K562 (cell line): Measurements from ENCODE around the gene PANK2. TPM values are rescaled to one million over a fixed set of nuclear protein-coding genes. Genes with fewer than 3 reads are reported as not detected.

Experiments used
- CSDE1 ChIP-seq, 2 experiments: fragments of 450-650 bp; IDR thresholded peaks; 2 replicates each; pipeline ENCODE4 v1.6.1; 2016; ENCODE audit warnings: mild to moderate bottlenecking in 1 of 2
- FUS ChIP-seq: fragments of 200-400 bp; formaldehyde crosslinking; optimal IDR thresholded peaks from 2 replicates; pipeline ENCODE3; 2017; ENCODE audit warnings: low read depth, low read length
- MCM5 ChIP-seq: fragments of 450-650 bp; IDR thresholded peaks from 2 replicates; pipeline ENCODE4 v1.6.1; 2016; ENCODE audit warnings: low read depth
- MED1 ChIP-seq: sonication (generic); formaldehyde crosslinking; IDR thresholded peaks from 2 replicates; pipeline ENCODE4 v1.8.1; 2023; ENCODE audit warnings: missing genetic modification reagents, borderline replicate concordance
- NCOA6 ChIP-seq: fragments of 450-650 bp; IDR thresholded peaks from 2 replicates; pipeline ENCODE4 v1.6.1; 2017; ENCODE audit warnings: mild to moderate bottlenecking
- NFE2 ChIP-seq: IDR thresholded peaks from 2 replicates; pipeline ENCODE4 v1.6.1; 2014; ENCODE audit warnings: antibody characterized with exemption, low read depth
- NR1H2 ChIP-seq: sonication (generic); formaldehyde crosslinking; IDR thresholded peaks from 2 replicates; pipeline ENCODE4 v1.4.0; 2020; ENCODE audit warnings: mild to moderate bottlenecking, missing genetic modification reagents
- NR4A1 ChIP-seq, 2 experiments: fragments of 250-450 bp in 1 of 2; fragments of 450-650 bp in 1 of 2; sonication (Bioruptor Pico) in 1 of 2; IDR thresholded peaks; 2 replicates each; pipeline versions ENCODE4 v1.4.0 to v1.6.1; 2016 to 2020; ENCODE audit warnings: mild to moderate bottlenecking in 2 of 2, missing compliant biosample characterization in 1 of 2, missing genetic modification characterization in 1 of 2, moderate library complexity in 1 of 2
- POLR2AphosphoS2 ChIP-seq: IDR thresholded peaks from 2 replicates; pipeline ENCODE4 v1.6.1; 2012; ENCODE audit warnings: low read length, improper control_type of control experiment
- RB1 ChIP-seq: fragments of 450-650 bp; IDR thresholded peaks from 2 replicates; pipeline ENCODE4 v1.6.1; 2017; ENCODE audit warnings: low read depth, mild to moderate bottlenecking
- RBM22 ChIP-seq: fragments of 200-400 bp; formaldehyde crosslinking; IDR thresholded peaks from 2 replicates; pipeline ENCODE4 v1.6.1; 2018; ENCODE audit warnings: low read length, low read depth; ENCODE audit not compliant: poor library complexity, severe bottlenecking
- SAFB2 ChIP-seq: fragments of 200-400 bp; formaldehyde crosslinking; IDR thresholded peaks from 2 replicates; pipeline ENCODE4 v1.6.1; 2018; ENCODE audit warnings: borderline replicate concordance, low read length, low read depth, moderate library complexity; ENCODE audit not compliant: severe bottlenecking
- SOX6 ChIP-seq: fragments of 450-650 bp; IDR thresholded peaks from 2 replicates; pipeline ENCODE4 v1.6.1; 2014; ENCODE audit warnings: mild to moderate bottlenecking
- STAT5A ChIP-seq: IDR thresholded peaks from 2 replicates; pipeline ENCODE4 v1.6.1; 2012; ENCODE audit warnings: low read length, inconsistent platforms, borderline replicate concordance
- TAF9B ChIP-seq: fragments of 450-650 bp; IDR thresholded peaks from 2 replicates; pipeline ENCODE4 v1.6.1; 2018; ENCODE audit warnings: mild to moderate bottlenecking; ENCODE audit not compliant: partially characterized antibody
- TAL1 ChIP-seq: fragments of 450-650 bp; IDR thresholded peaks from 2 replicates; pipeline ENCODE4 v1.6.1; 2016; ENCODE audit warnings: mild to moderate bottlenecking
- TCF3 ChIP-seq: sonication (generic); formaldehyde crosslinking; IDR thresholded peaks from 2 replicates; pipeline ENCODE4 v1.4.0; 2020; ENCODE audit warnings: mild to moderate bottlenecking, missing genetic modification reagents
- TEAD2 ChIP-seq: fragments of 450-650 bp; IDR thresholded peaks from 2 replicates; pipeline ENCODE4 v1.6.1; 2016; ENCODE audit warnings: missing genetic modification characterization, control low read depth, missing compliant biosample characterization
- XRCC4 ChIP-seq: IDR thresholded peaks from one replicate; pipeline ENCODE4 v1.6.1; 2011; ENCODE audit not compliant: insufficient read depth, insufficient read length; ENCODE audit errors: extremely low read depth
- ZNF121 ChIP-seq: sonication (generic); formaldehyde crosslinking; conservative IDR thresholded peaks from 2 replicates; pipeline ENCODE4 v1.8.0; 2022; ENCODE audit warnings: missing genetic modification reagents
- ZNF165 ChIP-seq: fragments of 250-450 bp; sonication (Bioruptor Pico); IDR thresholded peaks from 2 replicates; pipeline ENCODE4 v1.4.0; 2020; ENCODE audit warnings: borderline replicate concordance
- ZNF3 ChIP-seq: fragments of 250-450 bp; sonication (Bioruptor Pico); IDR thresholded peaks from 2 replicates; pipeline ENCODE4 v1.5.0; 2021; ENCODE audit warnings: mild to moderate bottlenecking, moderate library complexity
- ZNF311 ChIP-seq: fragments of 250-450 bp; sonication (Bioruptor Pico); IDR thresholded peaks from 2 replicates; pipeline ENCODE4 v1.4.0; 2020; ENCODE audit warnings: mild to moderate bottlenecking, moderate library complexity
- ZNF551 ChIP-seq: fragments of 250-450 bp; sonication (Bioruptor Pico); IDR thresholded peaks from 2 replicates; pipeline ENCODE4 v1.5.0; 2021; ENCODE audit warnings: mild to moderate bottlenecking, moderate library complexity
- ZZZ3 ChIP-seq: fragments of 450-650 bp; IDR thresholded peaks from 2 replicates; pipeline ENCODE4 v1.6.1; 2016; ENCODE audit warnings: antibody characterized with exemption, mild to moderate bottlenecking, moderate library complexity
- polyA plus RNA-seq, 8 experiments: library from polyadenylated mRNA; depleted of rRNA in 4 of 8; stranded (reverse) in 5 of 8; unstranded in 3 of 8; fragments of >200 nt; fragmentation: Nextera tagmentation in 2 of 8; fragmentation: Illumina TruSeq in 1 of 8; extraction: Ambion mirVana in 2 of 8; extraction: Trizol in 1 of 8; gene quantifications; 2 replicates each; pipeline versions ENCODE4 v1.2.1 to v1.2.3, GENCODE V29; 2011 to 2014; ENCODE audit warnings: inconsistent platforms in 1 of 8, missing spikeins in 1 of 8
- total RNA-seq, 7 experiments: library from RNA; depleted of rRNA in 6 of 7; stranded (reverse); fragments of >200 nt in 6 of 7; fragmentation: Illumina TruSeq in 2 of 7; extraction: Trizol in 2 of 7; gene quantifications; 2 replicates each; pipeline versions ENCODE4 v1.2.1 to v1.2.3, GENCODE V29; 2011 to 2021; ENCODE audit warnings: low replicate concordance in 1 of 7
- TF ChIP-seq, protein P1 (sequence below): sonication (generic); formaldehyde crosslinking; IDR thresholded peaks from 2 replicates; pipeline ENCODE4 v1.8.0; 2023; ENCODE audit warnings: mild to moderate bottlenecking, missing genetic modification reagents
- TF ChIP-seq, protein P2 (sequence below), 2 experiments: fragments of 250-450 bp in 1 of 2; fragments of 450-650 bp in 1 of 2; sonication (Bioruptor Pico) in 1 of 2; IDR thresholded peaks; 2 replicates each; pipeline versions ENCODE4 v1.6.1 to v1.8.0; 2016 to 2021; ENCODE audit warnings: mild to moderate bottlenecking in 2 of 2, moderate library complexity in 2 of 2, missing compliant biosample characterization in 1 of 2, missing genetic modification characterization in 1 of 2

Gene PANK2
- total and polyA plus RNA-seq, 9 of the 15 experiments (the other 6 are each of a cell fraction or from before 2014, with no cell fraction given), result 14.9 to 43.5 (median 31.4) TPM

DNA sequence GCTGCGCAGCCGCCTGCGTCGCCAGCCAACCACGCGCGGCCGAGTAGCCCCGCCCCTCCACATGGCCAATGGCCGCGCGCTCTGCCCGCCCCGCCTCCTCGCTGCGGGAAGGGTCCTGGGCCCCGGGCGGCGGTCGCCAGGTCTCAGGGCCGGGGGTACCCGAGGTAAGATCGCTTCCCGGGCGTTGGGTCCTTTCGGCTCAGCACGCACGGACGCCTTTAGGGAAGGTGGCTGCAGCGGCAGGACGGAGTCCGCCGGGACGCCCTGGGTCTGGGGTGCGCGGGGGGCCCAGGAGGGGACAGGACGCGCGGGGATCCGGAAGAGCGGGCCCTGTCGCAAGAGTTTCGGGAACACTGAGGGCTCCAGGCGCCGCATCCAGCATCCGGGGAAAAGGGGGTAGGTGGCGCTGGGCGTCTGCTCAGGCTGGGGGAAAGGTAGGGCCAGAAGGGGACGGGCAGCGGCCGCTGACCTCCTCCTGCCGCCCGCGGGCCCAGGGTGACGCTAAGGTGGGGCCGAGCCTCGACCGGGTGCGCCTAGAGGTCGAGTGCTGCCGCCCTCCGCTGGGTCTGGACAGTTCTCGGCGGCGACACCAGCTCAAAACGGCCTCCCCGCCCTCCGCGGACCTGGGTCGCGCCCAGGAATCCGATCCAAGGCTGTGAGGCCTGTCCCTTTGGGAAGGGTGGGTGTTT, 42.3 kb upstream of the PANK2 start, which contains the start of gene MAVS (continued):
- TF ChIP-seq, protein P1, sequence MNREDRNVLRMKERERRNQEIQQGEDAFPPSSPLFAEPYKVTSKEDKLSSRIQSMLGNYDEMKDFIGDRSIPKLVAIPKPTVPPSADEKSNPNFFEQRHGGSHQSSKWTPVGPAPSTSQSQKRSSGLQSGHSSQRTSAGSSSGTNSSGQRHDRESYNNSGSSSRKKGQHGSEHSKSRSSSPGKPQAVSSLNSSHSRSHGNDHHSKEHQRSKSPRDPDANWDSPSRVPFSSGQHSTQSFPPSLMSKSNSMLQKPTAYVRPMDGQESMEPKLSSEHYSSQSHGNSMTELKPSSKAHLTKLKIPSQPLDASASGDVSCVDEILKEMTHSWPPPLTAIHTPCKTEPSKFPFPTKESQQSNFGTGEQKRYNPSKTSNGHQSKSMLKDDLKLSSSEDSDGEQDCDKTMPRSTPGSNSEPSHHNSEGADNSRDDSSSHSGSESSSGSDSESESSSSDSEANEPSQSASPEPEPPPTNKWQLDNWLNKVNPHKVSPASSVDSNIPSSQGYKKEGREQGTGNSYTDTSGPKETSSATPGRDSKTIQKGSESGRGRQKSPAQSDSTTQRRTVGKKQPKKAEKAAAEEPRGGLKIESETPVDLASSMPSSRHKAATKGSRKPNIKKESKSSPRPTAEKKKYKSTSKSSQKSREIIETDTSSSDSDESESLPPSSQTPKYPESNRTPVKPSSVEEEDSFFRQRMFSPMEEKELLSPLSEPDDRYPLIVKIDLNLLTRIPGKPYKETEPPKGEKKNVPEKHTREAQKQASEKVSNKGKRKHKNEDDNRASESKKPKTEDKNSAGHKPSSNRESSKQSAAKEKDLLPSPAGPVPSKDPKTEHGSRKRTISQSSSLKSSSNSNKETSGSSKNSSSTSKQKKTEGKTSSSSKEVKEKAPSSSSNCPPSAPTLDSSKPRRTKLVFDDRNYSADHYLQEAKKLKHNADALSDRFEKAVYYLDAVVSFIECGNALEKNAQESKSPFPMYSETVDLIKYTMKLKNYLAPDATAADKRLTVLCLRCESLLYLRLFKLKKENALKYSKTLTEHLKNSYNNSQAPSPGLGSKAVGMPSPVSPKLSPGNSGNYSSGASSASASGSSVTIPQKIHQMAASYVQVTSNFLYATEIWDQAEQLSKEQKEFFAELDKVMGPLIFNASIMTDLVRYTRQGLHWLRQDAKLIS (CRISPR knock-in tag), result peak; percentile 95
- TF ChIP-seq ZNF121 (CRISPR knock-in tag), result peak; percentile 25; the same call in 1 of the 2 replicates
- TF ChIP-seq TAL1, result no peak
- TF ChIP-seq FUS, result no peak
- TF ChIP-seq STAT5A, result no peak
- TF ChIP-seq ZNF165, result no peak
- no peak for TF ChIP-seq TEAD2 (tag)
- TF ChIP-seq NCOA6, result no peak
- 0 out of 2 replicates have a peak, but pooled peaks have one; percentile 9 for TF ChIP-seq TCF3 (CRISPR knock-in tag)
- TF ChIP-seq CSDE1 (IDR thresholded peaks at IDR 0.05), result no peak
- no peak for TF ChIP-seq MCM5
- TF ChIP-seq RB1, result no peak
- no peak for TF ChIP-seq MED1
- no peak for TF ChIP-seq NR4A1 (CRISPR knock-in tag; IDR thresholded peaks at IDR 0.05)
- no peak for TF ChIP-seq NR4A1 (tag; IDR thresholded peaks at IDR 0.05)
- no peak for TF ChIP-seq ZNF551 (CRISPR knock-in tag)
- TF ChIP-seq SOX6, result no peak
- 0 out of 2 replicates have a peak, but pooled peaks have one; percentile 50 for TF ChIP-seq NR1H2 (CRISPR knock-in tag)
- no peak for TF ChIP-seq NFE2
- no peak for TF ChIP-seq POLR2AphosphoS2
- TF ChIP-seq, protein P2, sequence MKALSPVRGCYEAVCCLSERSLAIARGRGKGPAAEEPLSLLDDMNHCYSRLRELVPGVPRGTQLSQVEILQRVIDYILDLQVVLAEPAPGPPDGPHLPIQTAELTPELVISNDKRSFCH (CRISPR knock-in tag; IDR thresholded peaks at IDR 0.05), result no peak
- TF ChIP-seq, protein P2 (tag; IDR thresholded peaks at IDR 0.05), result no peak
- no peak for TF ChIP-seq SAFB2
- TF ChIP-seq XRCC4, result no peak
- peak; percentile 41 for TF ChIP-seq TAF9B
- no peak for TF ChIP-seq ZZZ3
- no peak for TF ChIP-seq RBM22
- no peak for TF ChIP-seq ZNF311 (CRISPR knock-in tag)
- no peak for TF ChIP-seq ZNF3
